B cell (primary cell): ENCODE data around the gene KLHL25. TPM values are rescaled to one million over a fixed set of nuclear protein-coding genes. Genes with fewer than 3 reads are reported as not detected.

Experiments
- ATAC-seq: fragments of 200-7000 bp; cut with Tn5 transposase; one replicate; pipeline ENCODE4 v1.10.0; 2021; ENCODE audit warnings: low read depth, mild to moderate bottlenecking, moderate number of reproducible peaks, moderate library complexity
- CTCF ChIA-PET: fragments of 350-600 bp; sonication (Branson Sonifier 250); formaldehyde crosslinking; loops from one replicate; lab custom pipeline; 2021; ENCODE audit warnings: antibody characterized with exemption, inconsistent platforms; lab: Charles Lee
- POLR2A ChIA-PET: fragments of 350-600 bp; sonication (Branson Sonifier 250); formaldehyde crosslinking; loops from one replicate; lab custom pipeline; 2021; ENCODE audit warnings: antibody characterized with exemption; lab: Charles Lee
- DNase-seq: peaks from one replicate; pipeline ENCODE4 v3.0.0; 2013
- H2AFZ ChIP-seq: 2 replicates; pipeline ENCODE4 v1.6.1; 2012; ENCODE audit warnings: mild to moderate bottlenecking, low read depth, low read length; ENCODE audit not compliant: insufficient read depth, poor library complexity, severe bottlenecking
- H3K27ac ChIP-seq, 2 donors: 1 replicate in 1 of 2; 2 replicates in 1 of 2; pipeline ENCODE4 v1.5.1; 2012 to 2013; ENCODE audit warnings: low read length in 2 of 2, mild to moderate bottlenecking in 2 of 2, moderate library complexity in 1 of 2
- H3K27me3 ChIP-seq, 4 experiments: fragments of 200-600 bp in 1 of 4; sonication (generic) in 1 of 4; replicated peaks in 1 of 4; 1 replicate in 2 of 4; 2 replicates in 2 of 4; pipeline versions ENCODE4 v1.6.1 to v1.7.0; 2013 to 2016; ENCODE audit warnings: low read length in 3 of 4, mild to moderate bottlenecking in 2 of 4, mixed read lengths in 1 of 4, moderate library complexity in 1 of 4; ENCODE audit not compliant: insufficient read depth in 4 of 4, control insufficient read depth in 3 of 4; ENCODE audit errors: control extremely low read depth in 1 of 4
- H3K36me3 ChIP-seq, 2 experiments: replicated peaks in 1 of 2; 1 replicate in 1 of 2; 2 replicates in 1 of 2; pipeline versions ENCODE4 v1.6.1 to v1.7.1; 2013; ENCODE audit warnings: low read length in 1 of 2; ENCODE audit not compliant: insufficient read depth in 2 of 2, control insufficient read depth in 1 of 2; ENCODE audit errors: control extremely low read depth in 1 of 2, extremely low read depth in 1 of 2
- H3K4me1 ChIP-seq, 2 donors: fragments of 200-600 bp in 1 of 2; sonication (generic) in 1 of 2; 1 replicate in 1 of 2; 2 replicates in 1 of 2; pipeline versions ENCODE4 v1.5.1 to v1.6.1; 2013 to 2017; ENCODE audit warnings: low read length in 2 of 2; ENCODE audit not compliant: control insufficient read depth in 2 of 2, insufficient read depth in 2 of 2
- H3K4me2 ChIP-seq: replicated peaks from 2 replicates; pipeline ENCODE3; 2012; ENCODE audit warnings: mild to moderate bottlenecking, low read depth, low read length; ENCODE audit not compliant: poor library complexity, severe bottlenecking
- H3K4me3 ChIP-seq, 5 experiments: fragments of 200-600 bp in 1 of 5; sonication (generic) in 1 of 5; 1 replicate in 3 of 5; 2 replicates in 2 of 5; pipeline versions ENCODE4 v1.5.1 to v1.7.0; 2011 to 2016; ENCODE audit warnings: low read length in 4 of 5, mild to moderate bottlenecking in 4 of 5, low read depth in 2 of 5, control low read depth in 1 of 5, moderate library complexity in 1 of 5; ENCODE audit not compliant: insufficient read depth in 1 of 5; ENCODE audit errors: control extremely low read depth in 1 of 5, extremely low read depth in 1 of 5
- H3K79me2 ChIP-seq: fragments of 200-600 bp; sonication (generic); one replicate; pipeline ENCODE4 v1.6.0; 2016; ENCODE audit warnings: low read length; ENCODE audit not compliant: control insufficient read depth, insufficient read depth
- H3K9ac ChIP-seq: fragments of 200-600 bp; sonication (generic); 2 replicates; pipeline ENCODE4 v1.6.1; 2017; ENCODE audit warnings: mild to moderate bottlenecking, low read length, moderate library complexity
- H3K9me3 ChIP-seq, 3 donors: one replicate each; pipeline versions ENCODE4 v1.6.1 to v1.7.1; 2013; ENCODE audit warnings: low read length in 2 of 3; ENCODE audit not compliant: control insufficient read depth in 2 of 3, insufficient read depth in 1 of 3; ENCODE audit errors: control extremely low read depth in 1 of 3
- H4K20me1 ChIP-seq: 2 replicates; pipeline ENCODE4 v1.6.0; 2012; ENCODE audit warnings: mild to moderate bottlenecking, low read length; ENCODE audit not compliant: insufficient read depth, control insufficient read depth, poor library complexity, severe bottlenecking
- H3K27ac Mint-ChIP-seq: one replicate; pipeline ENCODE4 v1.8.0; 2021; ENCODE audit warnings: mixed read lengths
- H3K27me3 Mint-ChIP-seq: one replicate; pipeline ENCODE4 v1.8.0; 2021; ENCODE audit warnings: mixed read lengths
- H3K4me1 Mint-ChIP-seq: one replicate; pipeline ENCODE4 v1.8.0; 2021; ENCODE audit warnings: mixed read lengths
- H3K4me3 Mint-ChIP-seq: one replicate; pipeline ENCODE4 v1.8.0; 2021; ENCODE audit warnings: mixed read lengths
- H3K9me3 Mint-ChIP-seq: one replicate; pipeline ENCODE4 v1.8.0; 2022; ENCODE audit warnings: mixed read lengths; ENCODE audit not compliant: insufficient read depth
- CTCF ChIP-seq: fragments of 200-600 bp; IDR thresholded peaks from one replicate; pipeline ENCODE4 v1.8.0; 2022; ENCODE audit warnings: antibody characterized with exemption, mild to moderate bottlenecking
- EZH2 ChIP-seq: IDR thresholded peaks from 2 replicates; pipeline ENCODE4 v1.6.1; 2012; ENCODE audit warnings: borderline replicate concordance, low read depth, mild to moderate bottlenecking, moderate library complexity, low read length; ENCODE audit not compliant: insufficient read depth, poor library complexity, severe bottlenecking
- WGBS: methylation state at CpG from one replicate; pipeline ENCODE4 v1.1.5; 2013; ENCODE audit warnings: missing lambda C conversion rate; ENCODE audit not compliant: insufficient coverage; 5-methylcytosine and 5-hydroxymethylcytosine counted together
- intact Hi-C: fragments of 100-400 bp; cut with micrococcal nuclease; formaldehyde crosslinking; loops from one replicate; pipeline ENCODE4 v1.10.0; 2022
- polyA plus RNA-seq: library from polyadenylated mRNA; depleted of rRNA; stranded (reverse); fragments of >200 nt; gene quantifications from 2 replicates; pipeline ENCODE4 v1.2.3, GENCODE V29; 2012
- total RNA-seq, 2 donors: library from RNA; stranded (reverse); fragments of 120-200 nt in 1 of 2; gene quantifications; 1 replicate in 1 of 2; 2 replicates in 1 of 2; pipeline versions ENCODE4 v1.2.3 to v1.2.4, GENCODE V29; 2013 to 2022

The KLHL25 gene
- total and polyA plus RNA-seq, 2 donors (not counting 1 experiment from before 2014, with no cell fraction given) = 1.1 to 3.3 TPM

- Histone ChIP-seq H2AFZ (no peak overlapping the region), H3K9me3 (no peaks in the 10 kb centered on the region), H3K9ac (no peak overlapping the region), H3K27me3 (no peaks in the 10 kb centered on the region), H3K79me2 (no peaks in the 10 kb centered on the region), H3K4me1 (no peaks in the 10 kb centered on the region), H3K27ac (no peak overlapping the region), H3K4me3 (no peak overlapping the region), H3K36me3 (no peaks in the 10 kb centered on the region), H4K20me1 (no peaks in the 10 kb centered on the region), H3K4me2 (no peak overlapping the region)
- ATAC-seq (no peak), DNase-seq (no peak)
- CTCF ChIA-PET = no interaction called here
- H3K27ac Mint-ChIP-seq = no peak overlapping the region
- no peaks in the 10 kb centered on the region for H3K9me3 Mint-ChIP-seq
- intact Hi-C loops = no loop called here
- no peaks in the 10 kb centered on the region for H3K4me1 Mint-ChIP-seq
- WGBS = no CpG with 5 or more reads among the region's 5 CpGs
- POLR2A ChIA-PET = no interaction called here
- TF ChIP-seq CTCF = no peak
- TF ChIP-seq EZH2 = no peak
- peaks cover 20% of the 10 kb centered on the region for H3K27me3 Mint-ChIP-seq
- no peak overlapping the region for H3K4me3 Mint-ChIP-seq
Measured at GRCh38 chr15:85819938-85820337, 25.2 kb upstream of the KLHL25 start.

- Mint-ChIP-seq H3K4me3 (no peak overlapping the region), H3K4me1 (no peaks in the 10 kb centered on the region), H3K9me3 (no peaks in the 10 kb centered on the region), H3K27ac (no peak overlapping the region), H3K27me3 (no peaks in the 10 kb centered on the region)
- Histone ChIP-seq H3K4me3 (no peak overlapping the region), H4K20me1 (no peaks in the 10 kb centered on the region), H3K36me3 (no peaks in the 10 kb centered on the region), H3K79me2 (no peaks in the 10 kb centered on the region), H3K9me3 (no peaks in the 10 kb centered on the region), H3K9ac (no peak overlapping the region), H3K27me3 (no peaks in the 10 kb centered on the region), H3K27ac (no peak overlapping the region), H3K4me2 (no peak overlapping the region), H3K4me1 (no peaks in the 10 kb centered on the region), H2AFZ (no peak overlapping the region)
- CTCF ChIA-PET = no interaction called here
- ATAC-seq (no peak), DNase-seq (no peak)
- intact Hi-C loops = no loop called here
- POLR2A ChIA-PET = no interaction called here
- TF ChIP-seq CTCF (no peak), EZH2 (no peak)
Measured at GRCh38 chr15:85813234-85813633, 18.5 kb upstream of the KLHL25 start.
